HepG2 (cell line): ENCODE data around the gene PIEZO1. TPM values are rescaled to one million over a fixed set of nuclear protein-coding genes. Genes with fewer than 3 reads are reported as not detected.
A peak's percentile ranks its signal among the peaks of the same experiment; 100 is the strongest.

ENCODE experiments used
- ATAC-seq: fragments of 200-7000 bp; cut with Tn5 transposase; 3 replicates; pipeline ENCODE4 v1.9.1; 2020; ENCODE audit warnings: mild to moderate bottlenecking, moderate library complexity
- BruUV-seq: library from RNA; stranded (reverse); fragments of 400-500 nt; replicated peaks from 2 replicates; lab custom pipeline; 2021; lab: Mats Ljungman, UMichigan
- CTCF ChIA-PET: fragments of 300-600 bp; formaldehyde crosslinking; extraction: SDS; loops from one replicate; lab custom pipeline; 2021; ENCODE audit warnings: low total read pairs, inconsistent platforms, low intra/inter-chr PET ratio; lab: Yijun Ruan, JAX
- POLR2A ChIA-PET: fragments of 350-600 bp; sonication (Branson Sonifier 250); formaldehyde crosslinking; loops from one replicate; lab custom pipeline; 2020; ENCODE audit warnings: antibody characterized with exemption, inconsistent platforms; lab: Yijun Ruan, JAX
- DNase-seq: peaks from one replicate; pipeline ENCODE4 v3.0.0-alpha.2; 2015; ENCODE audit warnings: low spot score
- FAIRE-seq: peaks from 3 replicates; lab custom pipeline; 2011; peaks lifted over from hg19 to GRCh38; lab: Jason Lieb, UNC
- H2AFZ ChIP-seq: one replicate; pipeline ENCODE4 v1.6.1; 2011; ENCODE audit warnings: low read length, inconsistent platforms
- H3K27ac ChIP-seq: fragments of 300-600 bp; 3 replicates; pipeline ENCODE4 v1.8.0; 2011; ENCODE audit warnings: mixed run types, mild to moderate bottlenecking, mixed read lengths, low read length, inconsistent platforms; ENCODE audit not compliant: insufficient read depth; ENCODE audit errors: extremely low read length
- H3K27me3 ChIP-seq, 2 experiments: fragments of 200-600 bp in 1 of 2; 2 replicates in 1 of 2; 3 replicates in 1 of 2; pipeline versions ENCODE4 v1.6.0 to v1.8.0; 2011; ENCODE audit warnings: low read length in 2 of 2, mild to moderate bottlenecking in 2 of 2, moderate library complexity in 2 of 2, inconsistent platforms in 1 of 2; ENCODE audit not compliant: insufficient read depth in 2 of 2, control insufficient read depth in 1 of 2
- H3K36me3 ChIP-seq, 2 experiments: fragments of 200-600 bp in 1 of 2; replicated peaks in 1 of 2; 2 replicates in 1 of 2; 3 replicates in 1 of 2; pipeline versions ENCODE4 v1.5.1 to v1.8.0; 2011; ENCODE audit warnings: low read length in 2 of 2, inconsistent platforms in 1 of 2; ENCODE audit not compliant: insufficient read depth in 2 of 2, control insufficient read depth in 1 of 2
- H3K4me1 ChIP-seq: 2 replicates; pipeline ENCODE4 v1.5.1; 2012; ENCODE audit warnings: low read length, inconsistent platforms; ENCODE audit not compliant: insufficient read depth
- H3K4me2 ChIP-seq: 2 replicates; pipeline ENCODE4 v1.6.0; 2011; ENCODE audit warnings: low read depth, low read length, inconsistent platforms
- H3K4me3 ChIP-seq, 3 experiments: fragments of 200-600 bp in 1 of 3; sonication (generic), shearing (Covaris generic) in 1 of 3; replicated peaks in 1 of 3; 2 replicates each; pipeline ENCODE4 v1.5.1; 2011 to 2016; ENCODE audit warnings: low read length in 3 of 3, inconsistent platforms in 2 of 3, low read depth in 2 of 3, mild to moderate bottlenecking in 2 of 3, control low read depth in 1 of 3, mixed read lengths in 1 of 3; ENCODE audit not compliant: insufficient read depth in 1 of 3
- H3K79me2 ChIP-seq: one replicate; pipeline ENCODE4 v1.6.1; 2011; ENCODE audit warnings: low read length, inconsistent platforms; ENCODE audit not compliant: insufficient read depth
- H3K9ac ChIP-seq: 2 replicates; pipeline ENCODE4 v1.6.0; 2011; ENCODE audit warnings: mild to moderate bottlenecking, low read depth, low read length, inconsistent platforms; ENCODE audit not compliant: insufficient read depth
- H3K9me3 ChIP-seq: 2 replicates; pipeline ENCODE4 v1.5.1; 2012; ENCODE audit warnings: mild to moderate bottlenecking, low read length
- H4K20me1 ChIP-seq: 2 replicates; pipeline ENCODE4 v1.6.0; 2011; ENCODE audit warnings: inconsistent platforms, mild to moderate bottlenecking, low read length, moderate library complexity; ENCODE audit not compliant: insufficient read depth
- BCL6 ChIP-seq: IDR thresholded peaks from 2 replicates; pipeline ENCODE4 v1.6.1; 2016; ENCODE audit warnings: missing genetic modification reagents, missing compliant biosample characterization
- CHD4 ChIP-seq: fragments of 200-600 bp; sonication (generic); IDR thresholded peaks from 2 replicates; pipeline ENCODE4 v1.7.0; 2017; ENCODE audit warnings: mild to moderate bottlenecking, low read length, borderline replicate concordance
- GFI1 ChIP-seq: sonication (generic); formaldehyde crosslinking; IDR thresholded peaks from 2 replicates; pipeline ENCODE4 v1.5.0; 2020; ENCODE audit warnings: missing genetic modification reagents, mild to moderate bottlenecking, borderline replicate concordance
- HMG20A ChIP-seq: IDR thresholded peaks from 2 replicates; pipeline ENCODE4 v1.6.1; 2016; ENCODE audit warnings: borderline replicate concordance
- HOXD1 ChIP-seq: sonication (generic); formaldehyde crosslinking; IDR thresholded peaks from 2 replicates; pipeline ENCODE4 v1.5.0; 2020; ENCODE audit warnings: missing genetic modification reagents
- MIXL1 ChIP-seq: IDR thresholded peaks from 2 replicates; pipeline ENCODE4 v1.6.1; 2016
- NONO ChIP-seq, 2 experiments: fragments of 450-650 bp in 1 of 2; sonication (generic) in 1 of 2; formaldehyde crosslinking in 1 of 2; IDR thresholded peaks in 1 of 2; conservative IDR thresholded peaks in 1 of 2; 2 replicates each; pipeline versions ENCODE4 v1.6.1 to v1.8.0; 2017 to 2022; ENCODE audit warnings: mild to moderate bottlenecking in 1 of 2, missing genetic modification reagents in 1 of 2, moderate library complexity in 1 of 2
- RAD21 ChIP-seq: fragments of 450-650 bp; formaldehyde crosslinking; IDR thresholded peaks from 2 replicates; pipeline ENCODE4 v1.5.0; 2020; ENCODE audit warnings: mild to moderate bottlenecking
- RBM22 ChIP-seq: fragments of 200-400 bp; formaldehyde crosslinking; optimal IDR thresholded peaks from 2 replicates; pipeline ENCODE3; 2017; ENCODE audit warnings: mild to moderate bottlenecking, low read length, moderate library complexity
- RXRB ChIP-seq: IDR thresholded peaks from 2 replicates; pipeline ENCODE4 v1.6.1; 2016; ENCODE audit warnings: borderline replicate concordance, missing genetic modification reagents, missing compliant biosample characterization
- TOPORS ChIP-seq: sonication (generic); formaldehyde crosslinking; IDR thresholded peaks from 2 replicates; pipeline ENCODE4 v1.8.0; 2023; ENCODE audit warnings: mild to moderate bottlenecking, missing genetic modification reagents
- ZNF329 ChIP-seq: sonication (generic); formaldehyde crosslinking; IDR thresholded peaks from 2 replicates; pipeline ENCODE4 v1.9.0; 2021; ENCODE audit warnings: low read depth, mild to moderate bottlenecking, missing genetic modification reagents
- ZNF687 ChIP-seq: sonication (generic); formaldehyde crosslinking; IDR thresholded peaks from 2 replicates; pipeline ENCODE4 v1.5.1; 2020; ENCODE audit warnings: mild to moderate bottlenecking, missing genetic modification reagents, moderate library complexity
- ZNF773 ChIP-seq: sonication (generic); formaldehyde crosslinking; IDR thresholded peaks from 2 replicates; pipeline ENCODE4 v1.4.0; 2020; ENCODE audit warnings: missing genetic modification reagents, borderline replicate concordance
- WGBS: methylation state at CpG from one replicate; pipeline ENCODE4 v1.1.6; 2017; ENCODE audit warnings: low lambda C conversion rate; 5-methylcytosine and 5-hydroxymethylcytosine counted together
- in situ Hi-C: cut with HindIII; loops from 2 replicates; pipeline ENCODE4 v1.10.0; 2017; ENCODE audit warnings: low pct_unique_long_range_greater_than_20kb; ENCODE audit not compliant: extremely low pct_ligation_motif_present
- intact Hi-C: fragments of 100-400 bp; cut with micrococcal nuclease; formaldehyde crosslinking; loops from one replicate; pipeline ENCODE4 v1.10.0; 2022; ENCODE audit not compliant: unreplicated experiment
- polyA plus RNA-seq, 8 experiments: library from polyadenylated mRNA; depleted of rRNA in 3 of 8; stranded (reverse) in 7 of 8; unstranded in 1 of 8; fragments of >200 nt; fragmentation: Illumina TruSeq in 4 of 8; extraction: Trizol in 4 of 8; gene quantifications; 2 replicates each; pipeline versions ENCODE4 v1.2.1 to v1.2.3, GENCODE V29; 2011 to 2016; ENCODE audit warnings: low read depth in 4 of 8, missing spikeins in 1 of 8, mixed read lengths in 1 of 8; ENCODE audit not compliant: insufficient read depth in 1 of 8
- total RNA-seq, 5 experiments: library from RNA; depleted of rRNA; stranded (reverse); fragments of >200 nt; fragmentation: Illumina TruSeq; extraction: Trizol; gene quantifications; 2 replicates each; pipeline ENCODE4 v1.2.3, GENCODE V29; 2016; ENCODE audit warnings: low read depth in 1 of 5
- TF ChIP-seq, protein P1 (sequence below): sonication (generic); formaldehyde crosslinking; IDR thresholded peaks from 2 replicates; pipeline ENCODE4 v1.4.0; 2020; ENCODE audit warnings: mild to moderate bottlenecking, missing genetic modification reagents
- TF ChIP-seq, protein P2 (sequence below): sonication (generic); formaldehyde crosslinking; IDR thresholded peaks from 2 replicates; pipeline ENCODE4 v1.4.0; 2020; ENCODE audit warnings: missing genetic modification reagents, borderline replicate concordance

The PIEZO1 gene
- total and polyA plus RNA-seq, 2 of the 13 experiments (the other 11 are each of a cell fraction or from before 2014, with no cell fraction given), result 67.9 to 85.0 TPM

- WGBS, result 5% methylated on average over 9 of the region's 11 CpGs
- in situ Hi-C loops (no loop called here), intact Hi-C loops (loop anchor here (1.0 kb wide), 1 partner anchor 28 kb away; no protein-coding TSS in a partner anchor)
- ChIA-PET CTCF (no interaction called here), POLR2A (interaction anchor here (0.7 to 1.8 kb wide), 5 partner anchors 8 to 430 kb away, joined by 3 to 11 read pairs (median 3); partner anchors contain the start of genes APRT and ZNF778)
- Histone ChIP-seq H3K79me2 (peaks cover 16% of the 10 kb centered on the region), H3K4me2 (peak overlapping the region; percentile 64), H3K9ac (no peak overlapping the region), H3K4me1 (peaks cover 74% of the 10 kb centered on the region), H3K4me3 (peak overlapping the region in 1 of 3 experiments; percentile 32; a peak in 2 of 6 replicates), H3K9me3 (no peaks in the 10 kb centered on the region), H3K27ac (peak overlapping the region; percentile 25), H3K36me3 (no peaks in the 10 kb centered on the region), H4K20me1 (peaks cover 6% of the 10 kb centered on the region; the same call in 1 of the 2 replicates), H3K27me3 (peaks cover 1 to 5% of the 10 kb centered on the region in 2 experiments; a peak in 3 of 5 replicates), H2AFZ (no peak overlapping the region)
- ATAC-seq, result peak; percentile 6
- BruUV-seq, result no TSS peak
- peak; percentile 73 for DNase-seq
- FAIRE-seq, result peak; percentile 83
- TF ChIP-seq ZNF687 (CRISPR knock-in tag) (peak; percentile 33; the same call in 1 of the 2 replicates), RAD21 (CRISPR knock-in tag) (0 out of 2 replicates have a peak, but pooled peaks have one; percentile 21), RBM22 (no peak), HOXD1 (no peak), CHD4 (no peak), ZNF329 (no peak), RXRB (CRISPR knock-in tag) (peak; percentile 58; the same call in 1 of the 2 replicates), MIXL1 (CRISPR knock-in tag) (no peak), BCL6 (CRISPR knock-in tag) (peak; percentile 34; the same call in 1 of the 2 replicates), HMG20A (CRISPR knock-in tag) (0 out of 2 replicates have a peak, but pooled peaks have one; percentile 26), TOPORS (CRISPR knock-in tag) (peak; percentile 59; the same call in 1 of the 2 replicates), ZNF773 (CRISPR knock-in tag) (no peak), NONO (IDR thresholded peaks at IDR 0.05) (no peak), NONO (CRISPR knock-in tag; conservative IDR thresholded peaks at IDR 0.05) (no peak), GFI1 (CRISPR knock-in tag) (peak; percentile 80; the same call in 1 of the 2 replicates)
- TF ChIP-seq, protein P1, sequence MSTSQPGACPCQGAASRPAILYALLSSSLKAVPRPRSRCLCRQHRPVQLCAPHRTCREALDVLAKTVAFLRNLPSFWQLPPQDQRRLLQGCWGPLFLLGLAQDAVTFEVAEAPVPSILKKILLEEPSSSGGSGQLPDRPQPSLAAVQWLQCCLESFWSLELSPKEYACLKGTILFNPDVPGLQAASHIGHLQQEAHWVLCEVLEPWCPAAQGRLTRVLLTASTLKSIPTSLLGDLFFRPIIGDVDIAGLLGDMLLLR (CRISPR knock-in tag), result no peak
- TF ChIP-seq, protein P2, sequence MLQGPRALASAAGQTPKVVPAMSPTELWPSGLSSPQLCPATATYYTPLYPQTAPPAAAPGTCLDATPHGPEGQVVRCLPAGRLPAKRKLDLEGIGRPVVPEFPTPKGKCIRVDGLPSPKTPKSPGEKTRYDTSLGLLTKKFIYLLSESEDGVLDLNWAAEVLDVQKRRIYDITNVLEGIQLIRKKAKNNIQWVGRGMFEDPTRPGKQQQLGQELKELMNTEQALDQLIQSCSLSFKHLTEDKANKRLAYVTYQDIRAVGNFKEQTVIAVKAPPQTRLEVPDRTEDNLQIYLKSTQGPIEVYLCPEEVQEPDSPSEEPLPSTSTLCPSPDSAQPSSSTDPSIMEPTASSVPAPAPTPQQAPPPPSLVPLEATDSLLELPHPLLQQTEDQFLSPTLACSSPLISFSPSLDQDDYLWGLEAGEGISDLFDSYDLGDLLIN (CRISPR knock-in tag), result no peak
Measured at GRCh38 chr16:88787579-88788314, 2.7 kb upstream of the PIEZO1 start.
